OCI-LY7 (cell line): ENCODE measurements around the gene SLC7A7. TPM values are rescaled to one million over a fixed set of nuclear protein-coding genes. Genes with fewer than 3 reads are reported as not detected.

ENCODE experiments used
- BruUV-seq: library from RNA; stranded (reverse); fragments of 400-500 nt; replicated peaks from 2 replicates; lab custom pipeline; 2021; lab: Mats Ljungman, UMichigan
- CTCF ChIA-PET: fragments of 300-600 bp; sonication (Branson Sonifier 250); formaldehyde crosslinking; loops from one replicate; lab custom pipeline; 2022; ENCODE audit warnings: antibody characterized with exemption; ENCODE audit not compliant: unreplicated experiment; lab: Charles Lee
- POLR2A ChIA-PET: fragments of 300-600 bp; sonication (Branson Sonifier 250); formaldehyde crosslinking; loops from one replicate; lab custom pipeline; 2022; ENCODE audit warnings: antibody characterized with exemption; lab: Charles Lee
- DNase-seq: peaks from one replicate; pipeline ENCODE4 v3.0.0-alpha.2; 2015; ENCODE audit warnings: low spot score
- H2AFZ ChIP-seq: fragments of 200-600 bp; sonication (generic), shearing (Covaris generic); 2 replicates; pipeline ENCODE4 v1.6.1; 2014; ENCODE audit warnings: mild to moderate bottlenecking, antibody characterized with exemption, low read length, moderate library complexity
- H3K27ac ChIP-seq: fragments of 200-600 bp; sonication (generic); 2 replicates; pipeline ENCODE4 v1.5.1; 2014; ENCODE audit warnings: mixed run types, low read depth, mild to moderate bottlenecking, moderate library complexity, low read length, inconsistent platforms; ENCODE audit not compliant: poor library complexity, severe bottlenecking
- H3K36me3 ChIP-seq: fragments of 200-600 bp; sonication (generic); 2 replicates; pipeline ENCODE4 v1.6.1; 2014; ENCODE audit warnings: mild to moderate bottlenecking, antibody characterized with exemption, low read length, moderate library complexity, mixed read lengths; ENCODE audit not compliant: insufficient read depth
- H3K4me1 ChIP-seq: fragments of 200-600 bp; sonication (generic); 2 replicates; pipeline ENCODE4 v1.5.1; 2014; ENCODE audit warnings: mild to moderate bottlenecking, low read length; ENCODE audit not compliant: insufficient read depth, poor library complexity, severe bottlenecking
- H3K4me2 ChIP-seq: fragments of 200-600 bp; sonication (generic); 2 replicates; pipeline ENCODE4 v1.6.1; 2014; ENCODE audit warnings: mild to moderate bottlenecking, low read length
- H3K4me3 ChIP-seq: fragments of 200-600 bp; sonication (generic); 2 replicates; pipeline ENCODE4 v1.5.1; 2014; ENCODE audit warnings: mild to moderate bottlenecking, low read depth, low read length; ENCODE audit not compliant: poor library complexity, severe bottlenecking
- H3K79me2 ChIP-seq: fragments of 200-600 bp; sonication (generic); 2 replicates; pipeline ENCODE4 v1.6.1; 2016; ENCODE audit warnings: low read depth, mild to moderate bottlenecking, low read length, moderate library complexity, mixed read lengths; ENCODE audit not compliant: insufficient read depth
- H3K9me2 ChIP-seq: fragments of 200-600 bp; sonication (generic); 2 replicates; pipeline ENCODE4 v1.6.1; 2016; ENCODE audit warnings: mild to moderate bottlenecking, low read length, mixed read lengths; ENCODE audit not compliant: insufficient read depth
- H3K9me3 ChIP-seq: fragments of 200-600 bp; sonication (generic); 2 replicates; pipeline ENCODE4 v1.6.1; 2014; ENCODE audit warnings: mild to moderate bottlenecking, mixed run types, low read length, mixed read lengths
- H4K20me1 ChIP-seq: fragments of 200-600 bp; sonication (generic); 2 replicates; pipeline ENCODE4 v1.6.1; 2014; ENCODE audit warnings: mild to moderate bottlenecking, antibody characterized with exemption, low read length, moderate library complexity, mixed read lengths; ENCODE audit not compliant: insufficient read depth
- CTCF ChIP-seq: fragments of 200-600 bp; sonication (generic); conservative IDR thresholded peaks from 2 replicates; pipeline ENCODE4 v1.5.1; 2014; ENCODE audit warnings: mild to moderate bottlenecking, antibody characterized with exemption, low read length, moderate library complexity, mixed read lengths
- EZH2phosphoT487 ChIP-seq: fragments of 200-600 bp; sonication (generic); IDR thresholded peaks from 2 replicates; pipeline ENCODE4 v1.6.1; 2018; ENCODE audit warnings: low read depth, borderline replicate concordance, mild to moderate bottlenecking, mixed run types, antibody characterized with exemption, low read length, moderate library complexity, mixed read lengths
- intact Hi-C: fragments of 100-400 bp; cut with micrococcal nuclease; formaldehyde crosslinking; loops from one replicate; pipeline ENCODE4 v1.10.0; 2022; ENCODE audit not compliant: unreplicated experiment
- total RNA-seq, 2 experiments: library from RNA; depleted of rRNA in 1 of 2; stranded (reverse); fragments of >200 nt in 1 of 2; shearing (Covaris generic) in 1 of 2; gene quantifications; 2 replicates each; pipeline ENCODE4 v1.2.3, GENCODE V29; 2014 to 2022

Gene SLC7A7
- total RNA-seq, 2 experiments from 2014 or later, result 30.6 to 59.2 TPM

- Histone ChIP-seq H2AFZ (no peak overlapping the region), H3K36me3 (peaks cover 52% of the 10 kb centered on the region), H4K20me1 (no peaks in the 10 kb centered on the region), H3K9me2 (no peaks in the 10 kb centered on the region), H3K4me2 (0 out of 2 replicates have a peak overlapping the region, but pooled peaks have one; percentile 4), H3K9me3 (0 out of 2 replicates have a peak, but pooled peaks cover 5% of the 10 kb centered on the region), H3K4me3 (no peak overlapping the region), H3K4me1 (peaks cover 75% of the 10 kb centered on the region), H3K27ac (peak overlapping the region; percentile 90), H3K79me2 (peaks cover 72% of the 10 kb centered on the region)
- DNase-seq, result no peak
- ChIA-PET POLR2A (interaction anchor here (0.6 to 1.4 kb wide), 9 partner anchors 9 to 222 kb away, joined by 3 to 14 read pairs (median 4); partner anchors contain the start of genes DAD1 and OXA1L), CTCF (interaction anchor here (0.6 to 0.7 kb wide), 2 partner anchors 9 to 126 kb away, joined by 3 to 4 read pairs; no protein-coding TSS in a partner anchor)
- intact Hi-C loops, result no loop called here
- no peak for TF ChIP-seq CTCF
- TF ChIP-seq EZH2phosphoT487, result no peak
- BruUV-seq, result no TSS peak
Observed at GRCh38 chr14:22792158-22792557, 23.1 kb downstream of the SLC7A7 start.

GRCh38 chr14:22791301-22791700 is 23.9 kb downstream of the SLC7A7 start:
- peaks cover 72% of the 10 kb centered on the region for H3K4me1 ChIP-seq
- DNase-seq, result no peak
- H3K36me3 ChIP-seq, result peaks cover 51% of the 10 kb centered on the region
- CTCF ChIA-PET, result interaction anchor here (0.6 to 0.7 kb wide), 2 partner anchors 127 to 495 kb away, joined by 3 read pairs; no protein-coding TSS in a partner anchor
- peaks cover 72% of the 10 kb centered on the region for H3K79me2 ChIP-seq
- POLR2A ChIA-PET, result interaction anchor here (0.5 to 1.6 kb wide), 14 partner anchors 8 to 319 kb away, joined by 3 to 14 read pairs (median 5); partner anchors contain the start of genes DAD1 and OXA1L
- peak overlapping the region; percentile 90 for H3K27ac ChIP-seq
- no peaks in the 10 kb centered on the region for H4K20me1 ChIP-seq
- H3K9me3 ChIP-seq, result 0 out of 2 replicates have a peak, but pooled peaks cover 5% of the 10 kb centered on the region
- TF ChIP-seq EZH2phosphoT487 (no peak), CTCF (no peak)
- intact Hi-C loops, result loop anchor here (2.0 kb wide), 1 partner anchor 24 kb away; the partner anchor contains the start of gene SLC7A7
- H3K4me2 ChIP-seq, result peak overlapping the region; percentile 72
- peak overlapping the region; percentile 33 for H3K4me3 ChIP-seq
- BruUV-seq, result no TSS peak
- H3K9me2 ChIP-seq, result no peaks in the 10 kb centered on the region
- peak overlapping the region; percentile 30; the same call in 1 of the 2 replicates for H2AFZ ChIP-seq

GRCh38 chr14:22786685-22787084 is 28.6 kb downstream of the SLC7A7 start:
- ChIA-PET POLR2A (interaction anchor here (0.5 to 1.2 kb wide), 4 partner anchors 16 to 218 kb away, joined by 3 to 4 read pairs (median 3); no protein-coding TSS in a partner anchor), CTCF (no interaction called here)
- no peaks in the 10 kb centered on the region for H3K9me3 ChIP-seq

More at GRCh38 chr14:22786685-22787084, 28.6 kb downstream of the SLC7A7 start:
- Histone ChIP-seq H3K4me3 (no peak overlapping the region), H3K4me1 (peaks cover 63% of the 10 kb centered on the region), H3K79me2 (peaks cover 49% of the 10 kb centered on the region), H3K9me2 (no peaks in the 10 kb centered on the region), H4K20me1 (no peaks in the 10 kb centered on the region), H3K27ac (peak overlapping the region; percentile 71), H2AFZ (no peak overlapping the region), H3K4me2 (peak overlapping the region; percentile 41), H3K36me3 (peaks cover 45% of the 10 kb centered on the region)
- no peak for TF ChIP-seq EZH2phosphoT487
- TF ChIP-seq CTCF, result no peak
- intact Hi-C loops, result no loop called here
- BruUV-seq, result no TSS peak
- no peak for DNase-seq
